ENCODE data around the gene NKX2-8.
"Not testable (repeated sequence)": the region's sequence is repeated elsewhere in the genome, so short reads cannot be mapped to it uniquely, and the experiment has no call there.

The NKX2-8 gene

DNA sequence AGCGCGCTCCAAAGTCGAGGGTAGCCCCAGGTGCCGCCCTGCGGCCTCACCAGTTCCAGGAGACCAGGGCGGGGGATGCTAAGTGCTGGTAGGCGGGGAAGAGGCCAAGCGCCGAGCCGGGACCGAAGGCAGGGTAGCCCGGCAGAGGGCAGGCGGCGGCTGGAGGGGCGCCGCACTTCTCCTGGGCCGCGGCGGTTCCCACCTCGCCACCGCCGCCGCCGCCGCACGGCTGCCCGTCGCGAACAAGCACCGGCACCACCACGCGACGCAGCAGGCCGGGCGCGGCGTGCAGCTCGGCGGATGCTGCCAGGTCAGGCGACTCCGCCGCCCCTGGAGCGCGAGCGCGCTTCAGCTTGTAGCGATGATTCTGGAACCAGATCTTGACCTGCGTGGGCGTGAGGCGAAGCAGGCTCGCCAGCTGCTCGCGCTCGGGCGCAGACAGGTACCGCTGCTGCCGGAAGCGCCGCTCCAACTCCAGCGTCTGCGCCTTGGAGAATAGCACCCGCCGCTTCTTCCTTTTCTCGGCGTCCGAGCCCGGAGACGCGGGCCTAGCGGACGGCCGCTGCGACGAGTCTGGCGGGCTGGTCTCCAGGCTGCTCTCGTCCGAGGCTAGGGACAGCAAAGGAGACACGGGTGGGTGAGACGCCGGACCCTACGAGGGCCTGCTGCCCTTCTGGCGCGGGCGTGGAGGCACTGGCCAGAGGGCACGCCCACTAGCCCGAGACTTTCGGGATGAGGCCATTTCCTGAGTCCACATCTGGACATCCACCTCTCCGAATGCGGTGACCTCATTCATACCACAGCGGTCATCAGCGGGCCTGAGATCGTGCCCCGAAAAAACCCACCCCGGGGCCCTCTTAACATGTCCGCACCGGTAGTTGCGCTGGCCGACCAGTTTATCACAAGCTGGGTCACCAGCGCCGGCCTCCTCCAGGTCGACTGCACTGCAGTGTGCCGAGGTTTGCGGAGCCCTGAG, 1.3 kb downstream of the NKX2-8 start:
- in situ Hi-C loops (cut with HindIII; ENCODE audit: low sequenced_read_pairs): no loop called here

DNA sequence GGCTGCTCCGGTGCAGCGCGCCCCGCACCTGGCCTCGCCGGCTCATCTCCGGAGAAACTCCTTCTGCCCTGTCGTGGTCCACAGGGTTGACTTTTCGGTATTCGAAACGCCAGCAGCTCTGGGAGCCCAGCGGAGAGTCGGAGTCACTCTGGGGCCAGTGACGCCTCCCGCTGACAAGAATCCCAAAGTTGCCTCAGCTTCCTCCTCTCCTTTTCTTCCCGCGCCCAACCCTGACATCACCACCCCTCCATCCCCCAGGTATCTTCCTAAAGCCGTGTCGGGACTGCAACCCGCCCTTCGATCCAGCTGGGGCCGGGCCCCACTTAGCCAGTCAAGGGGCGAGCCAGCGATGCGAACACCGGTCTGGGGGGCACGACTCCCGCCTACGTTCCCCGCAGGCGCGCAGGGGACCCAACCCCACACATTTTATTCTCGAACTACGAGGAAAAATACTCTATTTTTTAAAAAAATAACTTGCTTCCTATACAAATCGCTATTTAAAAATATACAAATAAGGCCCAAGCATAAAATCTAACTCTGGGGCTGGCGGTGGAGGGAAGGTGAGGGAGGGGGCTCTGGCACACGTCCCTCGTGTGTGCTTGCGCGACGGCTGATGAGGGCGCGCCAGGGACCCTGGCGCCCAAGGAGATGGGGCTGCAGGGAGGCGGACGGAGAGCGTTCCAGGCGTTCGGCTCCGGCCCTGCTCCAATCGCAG, 2.1 kb downstream of the NKX2-8 start:
- in situ Hi-C loops (cut with HindIII; ENCODE audit: low sequenced_read_pairs): no loop called here

DNA sequence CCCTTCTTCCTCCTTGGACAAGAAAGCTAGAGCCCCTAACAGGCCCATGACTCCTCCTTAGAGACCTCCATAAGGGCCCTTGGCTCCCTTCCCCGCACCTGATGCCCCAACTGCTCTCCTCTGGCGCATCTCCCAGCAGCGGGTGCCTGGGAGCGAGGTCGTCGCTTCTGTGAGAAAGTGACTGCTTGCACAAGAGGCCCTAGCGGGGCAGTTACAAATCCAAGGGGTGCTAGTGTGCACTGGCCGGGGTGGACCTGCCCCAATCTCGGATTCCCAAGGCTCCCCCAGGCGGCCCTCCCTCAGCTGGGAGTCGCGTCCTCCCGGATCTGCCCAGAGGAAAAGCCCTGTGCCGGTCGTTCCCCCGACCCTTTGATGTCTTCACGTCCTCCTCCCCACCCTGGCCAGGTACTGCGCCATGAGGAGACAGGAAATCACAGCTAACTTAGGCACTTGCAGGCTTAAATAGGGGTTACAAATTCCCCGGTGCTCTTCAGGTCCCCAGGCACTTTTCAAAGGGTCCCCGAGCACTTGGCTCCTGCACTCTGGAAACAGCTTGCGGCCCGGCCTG, 2.8 kb downstream of the NKX2-8 start:
- in situ Hi-C loops (cut with HindIII; ENCODE audit: low sequenced_read_pairs): no loop called here

DNA sequence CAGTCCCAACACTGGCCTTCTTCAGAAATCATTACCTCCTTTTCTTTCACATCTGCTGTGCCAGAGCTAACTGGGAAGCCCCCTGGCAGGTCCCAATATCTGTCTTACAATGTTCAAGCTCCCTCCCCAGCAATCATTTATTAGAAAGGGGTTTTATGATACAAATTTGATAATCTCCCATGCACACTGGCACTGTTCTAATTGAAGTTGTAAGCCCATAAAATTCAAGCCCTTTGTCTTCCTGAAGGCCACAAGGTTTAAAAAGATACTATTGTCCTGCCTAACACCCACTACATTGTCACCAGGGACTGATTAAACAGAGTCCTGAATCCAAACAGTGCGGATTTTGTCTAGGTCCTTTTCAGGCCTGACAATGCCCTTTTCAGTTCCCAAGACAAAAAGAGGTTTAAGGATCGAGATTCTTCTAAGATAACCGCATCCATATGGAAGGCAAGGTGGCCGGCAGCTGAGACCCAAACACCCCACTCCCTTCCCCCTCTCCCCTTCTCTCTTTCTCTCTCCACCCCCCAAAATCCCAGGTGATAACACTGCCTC, 3.3 kb downstream of the NKX2-8 start:
- in situ Hi-C loops (cut with HindIII; ENCODE audit: low sequenced_read_pairs): no loop called here

DNA sequence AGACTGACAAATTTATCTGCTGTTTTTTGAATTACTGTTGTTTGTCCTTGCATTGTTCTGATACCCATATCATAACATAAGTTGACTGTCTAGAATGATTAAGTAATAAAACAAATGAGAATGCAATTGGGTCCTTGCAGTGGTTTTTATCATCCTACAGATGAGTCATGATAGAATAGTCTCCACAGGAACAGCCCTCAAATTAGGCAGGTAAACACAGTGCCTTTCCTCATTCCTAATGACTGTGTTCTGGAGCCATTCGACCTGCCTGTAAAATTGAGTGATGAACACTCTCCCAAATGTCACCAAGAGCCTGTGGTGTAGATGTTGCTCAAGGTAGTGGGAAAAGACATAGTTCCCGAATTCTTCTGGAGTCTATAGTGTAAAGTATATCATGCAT, 12.3 kb downstream of the NKX2-8 start:
- in situ Hi-C loops (cut with HindIII; ENCODE audit: low sequenced_read_pairs): no loop called here

DNA sequence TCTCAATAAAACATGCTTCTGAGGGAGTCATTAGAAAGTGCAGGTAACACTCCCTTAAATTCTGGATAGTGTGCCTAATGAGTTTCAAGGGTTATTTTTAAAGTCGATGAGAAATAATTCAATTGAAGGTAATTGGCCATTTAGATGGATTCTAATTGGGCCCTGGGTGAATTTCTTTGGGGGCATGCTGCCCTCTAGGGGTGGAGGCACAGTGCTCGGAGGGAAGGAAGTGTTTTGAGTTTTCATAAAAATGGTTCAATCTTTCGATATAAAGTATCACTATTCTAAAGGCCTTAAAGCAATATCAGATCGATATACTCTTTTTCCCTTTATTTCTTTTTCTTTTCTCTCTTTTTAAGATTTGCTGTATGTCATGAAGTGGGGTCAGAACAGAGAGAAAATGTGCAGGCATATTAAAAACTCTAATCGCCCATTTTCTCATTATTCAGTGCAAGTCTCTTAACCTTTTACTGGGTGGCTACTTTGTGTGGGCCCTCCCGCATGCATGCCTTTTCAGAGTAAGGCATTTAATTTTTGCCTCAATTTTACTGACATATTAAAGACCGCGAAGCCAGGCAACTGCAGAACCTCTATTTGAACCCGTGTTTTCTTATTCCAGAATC, 25.5 kb downstream of the NKX2-8 start:
- in situ Hi-C loops (cut with HindIII; ENCODE audit: low sequenced_read_pairs): no loop called here

DNA sequence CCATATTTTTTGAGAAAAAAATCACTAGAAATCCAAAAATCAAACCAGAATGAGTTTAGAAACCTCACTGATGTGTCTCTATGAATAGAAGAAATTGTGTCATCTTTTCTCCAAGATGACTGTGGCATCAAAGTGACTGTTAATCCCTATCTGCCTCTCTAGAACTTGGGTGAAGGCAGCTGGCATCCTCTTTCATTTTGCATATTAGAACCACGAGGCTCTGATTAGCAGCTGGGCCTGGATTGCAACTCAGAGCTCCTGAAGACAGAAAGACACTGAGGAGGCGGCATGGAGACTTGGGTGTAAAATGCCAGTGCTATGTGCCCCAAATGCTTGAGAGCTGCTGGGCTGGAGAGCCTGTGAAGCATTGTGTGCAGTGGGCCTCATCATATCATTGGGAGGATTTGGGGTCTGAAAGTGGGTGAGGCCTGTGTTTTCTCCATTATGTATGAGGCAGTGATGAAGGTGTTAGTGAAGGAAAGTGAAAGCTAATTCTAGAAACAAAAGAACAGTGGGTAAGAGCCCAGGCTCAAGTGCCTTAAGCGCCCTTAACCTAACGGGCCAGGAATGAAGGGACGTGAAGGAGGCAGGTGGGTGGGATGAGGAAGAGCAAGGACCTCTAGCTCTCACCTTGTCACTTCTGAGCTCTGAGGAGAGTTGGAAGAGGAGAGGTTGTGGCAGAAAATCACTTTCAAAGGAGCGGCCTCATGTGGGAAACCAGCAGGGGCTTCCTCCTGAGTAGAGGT, 26.2 kb downstream of the NKX2-8 start:
- in situ Hi-C loops (cut with HindIII; ENCODE audit: low sequenced_read_pairs): no loop called here

DNA sequence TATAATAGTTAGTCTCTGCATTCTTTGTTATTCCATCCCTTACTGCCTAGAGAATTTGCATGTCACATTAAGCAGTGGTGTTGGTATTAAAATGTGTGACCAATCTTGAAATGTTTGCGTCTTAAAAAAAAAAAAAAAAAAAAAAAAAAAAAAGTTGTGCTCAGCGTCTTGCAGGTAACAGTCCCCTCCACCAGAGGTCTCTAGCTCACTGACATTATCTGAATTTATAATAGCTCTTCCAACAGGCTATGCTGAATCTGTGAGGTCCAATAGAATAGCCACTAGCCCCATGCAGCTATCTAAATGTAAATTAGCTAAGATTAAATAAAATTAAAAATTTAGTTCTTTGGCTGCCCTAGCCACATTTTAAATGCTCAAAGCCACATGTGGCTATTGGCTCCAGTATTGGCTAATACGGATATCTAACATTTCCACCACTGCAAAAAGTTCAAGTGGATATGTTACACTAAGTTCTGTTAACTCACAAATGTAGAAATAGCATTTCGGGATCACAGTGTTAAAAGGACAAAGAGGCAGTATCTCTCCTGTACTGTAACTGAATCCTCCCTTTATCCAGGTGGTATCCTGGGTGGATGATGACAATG, 28.7 kb downstream of the NKX2-8 start:
- in situ Hi-C loops (cut with HindIII; ENCODE audit: low sequenced_read_pairs): no loop called here

DNA sequence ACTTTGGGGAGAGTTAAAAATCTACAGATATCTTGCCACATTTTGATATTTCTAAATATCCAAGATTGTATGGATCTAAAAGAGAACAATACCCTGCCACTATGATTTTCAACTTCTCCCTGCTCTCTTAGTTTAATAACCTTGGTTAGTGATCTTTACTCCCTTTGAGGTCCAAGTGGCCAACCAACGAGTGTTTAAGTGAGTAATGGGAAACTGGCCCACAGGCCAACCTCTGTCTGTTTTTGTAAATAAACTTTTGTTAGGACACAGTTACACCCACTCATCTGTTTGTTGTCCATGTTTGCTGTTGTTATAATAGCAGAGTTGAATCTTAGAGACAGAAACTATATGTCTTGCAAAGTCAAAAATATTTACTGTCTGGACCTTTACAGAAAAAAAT, 31.5 kb downstream of the NKX2-8 start:
- in situ Hi-C loops (cut with HindIII; ENCODE audit: low sequenced_read_pairs): no loop called here

DNA sequence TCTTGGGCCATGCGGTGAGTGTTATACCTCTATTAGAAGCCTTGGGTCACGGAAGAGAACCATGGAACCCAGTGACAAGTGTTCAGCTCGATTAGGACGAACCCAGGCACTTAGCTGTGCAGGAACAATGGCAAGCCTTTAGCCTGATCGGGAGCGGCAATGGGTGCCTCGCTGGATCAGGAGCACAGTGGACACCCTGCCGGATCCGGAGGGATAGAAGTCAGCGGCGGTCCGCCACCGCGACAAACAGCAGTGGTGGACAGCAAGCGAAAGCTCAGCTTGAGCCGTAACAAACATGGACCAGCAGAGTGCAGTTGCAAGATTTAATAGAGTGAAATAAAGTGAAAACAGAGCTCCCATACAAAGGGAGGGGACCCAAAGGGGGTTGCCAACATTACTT, 38.1 kb downstream of the NKX2-8 start:
- in situ Hi-C loops (cut with HindIII; ENCODE audit: low sequenced_read_pairs): not testable (repeated sequence)

DNA sequence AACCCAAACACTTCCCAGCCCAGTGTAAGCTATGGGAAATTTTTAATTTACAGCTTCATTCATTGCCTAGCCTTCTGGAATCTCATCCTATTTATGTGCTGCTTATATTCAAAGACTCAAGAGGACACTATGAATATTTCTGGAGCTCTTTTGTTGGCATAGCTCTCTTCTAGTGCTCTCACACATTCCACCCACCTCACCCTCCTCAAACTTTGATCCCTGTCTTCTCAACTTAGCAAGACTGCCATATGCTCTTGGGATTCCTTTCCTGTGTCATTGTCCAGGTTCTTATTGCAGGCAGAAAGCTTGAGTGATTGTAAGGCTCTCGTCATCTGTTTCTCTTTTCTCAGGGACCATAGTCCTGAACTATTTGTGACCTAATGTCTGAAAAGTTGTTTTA, 44.4 kb downstream of the NKX2-8 start:
- in situ Hi-C loops (cut with HindIII; ENCODE audit: low sequenced_read_pairs): no loop called here

Measured in endothelial cell of hepatic sinusoid (primary cell).